K562 (cell line): ENCODE results near the gene SPAG17. TPM values are rescaled to one million over a fixed set of nuclear protein-coding genes. Genes with fewer than 3 reads are reported as not detected.

Experiments
- ADNP ChIP-seq: fragments of 200-800 bp; sonication (Bioruptor generic); IDR thresholded peaks from 2 replicates; pipeline ENCODE4 v1.6.1; 2016; ENCODE audit warnings: missing genetic modification characterization, missing compliant biosample characterization
- ARID2 ChIP-seq: fragments of 450-650 bp; IDR thresholded peaks from 2 replicates; pipeline ENCODE4 v1.6.1; 2017; ENCODE audit warnings: antibody characterized with exemption, mild to moderate bottlenecking
- BCL6 ChIP-seq: fragments of 250-450 bp; sonication (Bioruptor Pico); IDR thresholded peaks from 2 replicates; pipeline ENCODE4 v1.4.0; 2020
- CEBPG ChIP-seq, 3 experiments: fragments of 200-800 bp in 1 of 3; sonication (Bioruptor generic) in 1 of 3; sonication (generic) in 1 of 3; formaldehyde crosslinking in 1 of 3; IDR thresholded peaks in 2 of 3; conservative IDR thresholded peaks in 1 of 3; 2 replicates each; pipeline versions ENCODE4 v1.6.1 to v1.8.0; 2016 to 2022; ENCODE audit warnings: missing compliant biosample characterization in 2 of 3, missing genetic modification characterization in 2 of 3, mild to moderate bottlenecking in 1 of 3, missing genetic modification reagents in 1 of 3
- DMBX1 ChIP-seq: fragments of 250-450 bp; sonication (Bioruptor Pico); IDR thresholded peaks from 2 replicates; pipeline ENCODE4 v1.8.0; 2022; ENCODE audit warnings: inconsistent platforms, mild to moderate bottlenecking, moderate library complexity, borderline replicate concordance
- ELF4 ChIP-seq: fragments of 450-650 bp; formaldehyde crosslinking; IDR thresholded peaks from 2 replicates; pipeline ENCODE4 v1.4.0; 2022; ENCODE audit warnings: missing genetic modification characterization
- HIVEP1 ChIP-seq: fragments of 250-450 bp; sonication (Bioruptor Pico); IDR thresholded peaks from 2 replicates; pipeline ENCODE4 v1.4.0; 2020; ENCODE audit warnings: mild to moderate bottlenecking
- MAFK ChIP-seq: IDR thresholded peaks from 2 replicates; pipeline ENCODE4 v1.6.1; 2011; ENCODE audit warnings: low read length, improper control_type of control experiment
- NEUROD1 ChIP-seq: fragments of 150-350 bp; IDR thresholded peaks from 2 replicates; pipeline ENCODE4 v1.6.1; 2014; ENCODE audit warnings: borderline replicate concordance, low read length, low read depth; ENCODE audit not compliant: partially characterized antibody
- NR1H2 ChIP-seq: sonication (generic); formaldehyde crosslinking; IDR thresholded peaks from 2 replicates; pipeline ENCODE4 v1.4.0; 2020; ENCODE audit warnings: mild to moderate bottlenecking, missing genetic modification reagents
- RBM22 ChIP-seq: fragments of 200-400 bp; formaldehyde crosslinking; IDR thresholded peaks from 2 replicates; pipeline ENCODE4 v1.6.1; 2018; ENCODE audit warnings: low read length, low read depth; ENCODE audit not compliant: poor library complexity, severe bottlenecking
- SAFB2 ChIP-seq: fragments of 200-400 bp; formaldehyde crosslinking; IDR thresholded peaks from 2 replicates; pipeline ENCODE4 v1.6.1; 2018; ENCODE audit warnings: borderline replicate concordance, low read length, low read depth, moderate library complexity; ENCODE audit not compliant: severe bottlenecking
- TAF9B ChIP-seq: fragments of 450-650 bp; IDR thresholded peaks from 2 replicates; pipeline ENCODE4 v1.6.1; 2018; ENCODE audit warnings: mild to moderate bottlenecking; ENCODE audit not compliant: partially characterized antibody
- TEAD4 ChIP-seq, 2 experiments: sonication (generic) in 1 of 2; formaldehyde crosslinking in 1 of 2; IDR thresholded peaks; 2 replicates each; pipeline versions ENCODE4 v1.6.1 to v1.8.0; 2012 to 2022; ENCODE audit warnings: borderline replicate concordance in 1 of 2, inconsistent platforms in 1 of 2, low read length in 1 of 2, mild to moderate bottlenecking in 1 of 2, missing genetic modification reagents in 1 of 2
- ZC3H4 ChIP-seq: sonication (generic); formaldehyde crosslinking; IDR thresholded peaks from 2 replicates; pipeline ENCODE4 v1.9.0; 2021; ENCODE audit warnings: missing genetic modification reagents, borderline replicate concordance
- ZNF12 ChIP-seq: sonication (generic); formaldehyde crosslinking; IDR thresholded peaks from 2 replicates; pipeline ENCODE4 v1.4.0; 2020; ENCODE audit warnings: mild to moderate bottlenecking, missing genetic modification reagents
- ZNF668 ChIP-seq: fragments of 250-450 bp; sonication (Bioruptor Pico); IDR thresholded peaks from 2 replicates; pipeline ENCODE4 v1.8.0; 2022; ENCODE audit warnings: mild to moderate bottlenecking, inconsistent platforms
- polyA plus RNA-seq, 8 experiments: library from polyadenylated mRNA; depleted of rRNA in 4 of 8; stranded (reverse) in 5 of 8; unstranded in 3 of 8; fragments of >200 nt; fragmentation: Nextera tagmentation in 2 of 8; fragmentation: Illumina TruSeq in 1 of 8; extraction: Ambion mirVana in 2 of 8; extraction: Trizol in 1 of 8; gene quantifications; 2 replicates each; pipeline versions ENCODE4 v1.2.1 to v1.2.3, GENCODE V29; 2011 to 2014; ENCODE audit warnings: inconsistent platforms in 1 of 8, missing spikeins in 1 of 8
- total RNA-seq, 7 experiments: library from RNA; depleted of rRNA in 6 of 7; stranded (reverse); fragments of >200 nt in 6 of 7; fragmentation: Illumina TruSeq in 2 of 7; extraction: Trizol in 2 of 7; gene quantifications; 2 replicates each; pipeline versions ENCODE4 v1.2.1 to v1.2.3, GENCODE V29; 2011 to 2021; ENCODE audit warnings: low replicate concordance in 1 of 7
- TF ChIP-seq, protein P1 (sequence below), 2 experiments: fragments of 450-650 bp; conservative IDR thresholded peaks; 2 replicates each; pipeline ENCODE4 v1.6.1; 2017; ENCODE audit warnings: mild to moderate bottlenecking in 2 of 2, moderate library complexity in 2 of 2
- TF ChIP-seq, protein P2 (sequence below): fragments of 250-450 bp; sonication (Bioruptor Pico); IDR thresholded peaks from 2 replicates; pipeline ENCODE4 v1.5.0; 2021; ENCODE audit warnings: mild to moderate bottlenecking, borderline replicate concordance
- TF ChIP-seq, protein P3 (sequence below): fragments of 250-450 bp; sonication (Bioruptor Pico); IDR thresholded peaks from 2 replicates; pipeline ENCODE4 v1.6.1; 2021; ENCODE audit warnings: mild to moderate bottlenecking
- TF ChIP-seq, protein P4 (sequence below): fragments of 450-650 bp; formaldehyde crosslinking; IDR thresholded peaks from 2 replicates; pipeline ENCODE4 v1.4.0; 2022; ENCODE audit warnings: missing genetic modification characterization

SPAG17 gene
- total and polyA plus RNA-seq, 9 of the 15 experiments (the other 6 are each of a cell fraction or from before 2014, with no cell fraction given) = 0.07 to 2.1 (median 1.5) TPM

DNA sequence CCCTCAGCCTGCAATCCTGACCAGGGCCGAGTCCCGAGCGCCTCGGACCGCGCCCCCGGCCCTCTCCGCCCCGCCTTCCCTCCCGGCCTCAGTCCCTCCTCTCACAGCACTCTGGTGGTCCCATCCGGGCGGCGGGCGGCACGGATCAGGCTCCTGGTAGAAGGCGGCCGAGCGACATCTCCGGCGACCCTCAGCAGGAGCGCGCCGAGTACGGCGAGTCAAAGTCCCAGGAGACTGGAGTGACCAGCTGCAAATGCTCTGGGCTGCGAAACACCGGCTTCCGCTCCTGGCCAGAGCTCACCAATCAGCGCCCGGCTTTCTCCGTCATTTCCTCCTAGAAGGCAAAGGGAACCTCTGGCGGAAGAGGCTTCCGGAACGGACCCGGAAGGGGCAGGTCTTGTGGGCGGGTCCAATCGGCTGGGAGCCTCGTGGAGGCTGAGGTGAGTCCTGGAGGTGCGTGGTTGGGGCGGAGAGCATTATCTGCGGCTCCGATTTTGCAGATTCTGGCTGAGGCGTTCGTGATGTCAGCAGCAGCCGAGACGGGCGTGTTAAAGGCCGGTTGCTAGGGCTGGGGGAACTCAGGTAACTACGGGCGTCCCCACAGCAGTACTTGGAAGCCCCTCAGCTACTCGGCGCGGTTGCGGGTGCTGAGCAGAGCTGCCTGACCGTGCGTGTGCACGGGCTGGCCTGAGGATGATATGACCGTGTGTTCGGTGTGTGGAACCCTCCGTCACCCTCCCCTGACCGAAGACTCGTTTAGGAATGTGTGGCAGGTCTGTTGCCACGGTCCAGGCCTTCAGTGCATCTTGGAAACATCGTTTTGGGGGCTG is 255.5 kb downstream of the SPAG17 start, which contains the start of the genes GDAP2 and WDR3 (continued):
- TF ChIP-seq TAF9B (peak; percentile 50), ELF4 (peak; percentile 47; the same call in 1 of the 2 replicates), ARID2 (0 out of 2 replicates have a peak, but pooled peaks have one; percentile 23), BCL6 (CRISPR knock-in tag) (no peak), SAFB2 (no peak), NEUROD1 (peak; percentile 46), CEBPG (CRISPR knock-in tag; IDR thresholded peaks at IDR 0.05) (no peak), CEBPG (tag; conservative IDR thresholded peaks at IDR 0.05 in 1 of 2, IDR thresholded peaks at IDR 0.05 in 1 of 2) (no peak), DMBX1 (CRISPR knock-in tag) (no peak), TEAD4 (IDR thresholded peaks at IDR 0.05; ENCODE audit: low read length) (no peak), TEAD4 (CRISPR knock-in tag; IDR thresholded peaks at IDR 0.05; ENCODE audit: borderline replicate concordance) (no peak), HIVEP1 (no peak), RBM22 (no peak), NR1H2 (no peak), MAFK (0 out of 2 replicates have a peak, but pooled peaks have one; percentile 10), ZC3H4 (0 out of 2 replicates have a peak, but pooled peaks have one; percentile 59), ZNF12 (CRISPR knock-in tag) (no peak), ADNP (tag) (no peak), ZNF668 (CRISPR knock-in tag) (no peak)
- TF ChIP-seq, protein P1, sequence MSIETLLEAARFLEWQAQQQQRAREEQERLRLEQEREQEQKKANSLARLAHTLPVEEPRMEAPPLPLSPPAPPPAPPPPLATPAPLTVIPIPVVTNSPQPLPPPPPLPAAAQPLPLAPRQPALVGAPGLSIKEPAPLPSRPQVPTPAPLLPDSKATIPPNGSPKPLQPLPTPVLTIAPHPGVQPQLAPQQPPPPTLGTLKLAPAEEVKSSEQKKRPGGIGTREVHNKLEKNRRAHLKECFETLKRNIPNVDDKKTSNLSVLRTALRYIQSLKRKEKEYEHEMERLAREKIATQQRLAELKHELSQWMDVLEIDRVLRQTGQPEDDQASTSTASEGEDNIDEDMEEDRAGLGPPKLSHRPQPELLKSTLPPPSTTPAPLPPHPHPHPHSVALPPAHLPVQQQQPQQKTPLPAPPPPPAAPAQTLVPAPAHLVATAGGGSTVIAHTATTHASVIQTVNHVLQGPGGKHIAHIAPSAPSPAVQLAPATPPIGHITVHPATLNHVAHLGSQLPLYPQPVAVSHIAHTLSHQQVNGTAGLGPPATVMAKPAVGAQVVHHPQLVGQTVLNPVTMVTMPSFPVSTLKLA (conservative IDR thresholded peaks at IDR 0.05) = peak; percentile 97 to 99
- TF ChIP-seq, protein P2, sequence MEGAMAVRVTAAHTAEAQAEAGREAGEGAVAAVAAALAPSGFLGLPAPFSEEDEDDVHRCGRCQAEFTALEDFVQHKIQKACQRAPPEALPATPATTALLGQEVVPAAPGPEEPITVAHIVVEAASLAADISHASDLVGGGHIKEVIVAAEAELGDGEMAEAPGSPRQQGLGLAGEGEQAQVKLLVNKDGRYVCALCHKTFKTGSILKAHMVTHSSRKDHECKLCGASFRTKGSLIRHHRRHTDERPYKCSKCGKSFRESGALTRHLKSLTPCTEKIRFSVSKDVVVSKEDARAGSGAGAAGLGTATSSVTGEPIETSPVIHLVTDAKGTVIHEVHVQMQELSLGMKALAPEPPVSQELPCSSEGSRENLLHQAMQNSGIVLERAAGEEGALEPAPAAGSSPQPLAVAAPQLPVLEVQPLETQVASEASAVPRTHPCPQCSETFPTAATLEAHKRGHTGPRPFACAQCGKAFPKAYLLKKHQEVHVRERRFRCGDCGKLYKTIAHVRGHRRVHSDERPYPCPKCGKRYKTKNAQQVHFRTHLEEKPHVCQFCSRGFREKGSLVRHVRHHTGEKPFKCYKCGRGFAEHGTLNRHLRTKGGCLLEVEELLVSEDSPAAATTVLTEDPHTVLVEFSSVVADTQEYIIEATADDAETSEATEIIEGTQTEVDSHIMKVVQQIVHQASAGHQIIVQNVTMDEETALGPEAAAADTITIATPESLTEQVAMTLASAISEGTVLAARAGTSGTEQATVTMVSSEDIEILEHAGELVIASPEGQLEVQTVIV = no peak
- TF ChIP-seq, protein P3, sequence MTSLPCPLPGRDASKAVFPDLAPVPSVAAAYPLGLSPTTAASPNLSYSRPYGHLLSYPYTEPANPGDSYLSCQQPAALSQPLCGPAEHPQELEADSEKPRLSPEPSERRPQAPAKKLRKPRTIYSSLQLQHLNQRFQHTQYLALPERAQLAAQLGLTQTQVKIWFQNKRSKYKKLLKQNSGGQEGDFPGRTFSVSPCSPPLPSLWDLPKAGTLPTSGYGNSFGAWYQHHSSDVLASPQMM (CRISPR knock-in tag) = no peak
- TF ChIP-seq, protein P4, sequence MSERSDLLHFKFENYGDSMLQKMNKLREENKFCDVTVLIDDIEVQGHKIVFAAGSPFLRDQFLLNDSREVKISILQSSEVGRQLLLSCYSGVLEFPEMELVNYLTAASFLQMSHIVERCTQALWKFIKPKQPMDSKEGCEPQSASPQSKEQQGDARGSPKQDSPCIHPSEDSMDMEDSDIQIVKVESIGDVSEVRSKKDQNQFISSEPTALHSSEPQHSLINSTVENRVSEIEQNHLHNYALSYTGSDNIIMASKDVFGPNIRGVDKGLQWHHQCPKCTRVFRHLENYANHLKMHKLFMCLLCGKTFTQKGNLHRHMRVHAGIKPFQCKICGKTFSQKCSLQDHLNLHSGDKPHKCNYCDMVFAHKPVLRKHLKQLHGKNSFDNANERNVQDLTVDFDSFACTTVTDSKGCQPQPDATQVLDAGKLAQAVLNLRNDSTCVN (CRISPR knock-in tag) = no peak
